GM04504 (cell line): ENCODE data around the gene BANP.
"Not testable (repeated sequence)": the region's sequence is repeated elsewhere in the genome, so short reads cannot be mapped to it uniquely, and the experiment has no call there.

Experiments used
- DNase-seq: peaks from one replicate; pipeline ENCODE4 v3.0.0-alpha.2; 2012; ENCODE audit warnings: low read depth

BANP gene

DNA sequence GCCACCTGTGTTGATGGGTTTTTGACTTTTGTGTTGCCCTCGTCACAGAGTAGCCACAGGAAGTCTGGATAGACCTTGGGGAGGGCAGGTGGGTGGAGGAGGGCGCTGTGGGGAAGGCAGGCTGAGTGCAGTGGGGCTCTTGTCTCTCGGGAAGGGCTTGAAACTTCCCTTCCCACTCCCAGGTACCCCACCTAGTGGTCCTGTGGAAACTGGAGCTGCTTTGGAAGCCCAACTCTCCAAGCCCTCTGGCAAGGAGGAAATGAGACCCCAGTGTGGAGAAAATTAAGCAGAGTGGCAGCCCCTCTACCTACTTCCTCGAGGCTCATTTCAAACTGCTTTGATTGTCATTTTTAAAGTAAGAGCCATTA is 24.1 kb upstream of the BANP start:
- DNase-seq = no peak

DNA sequence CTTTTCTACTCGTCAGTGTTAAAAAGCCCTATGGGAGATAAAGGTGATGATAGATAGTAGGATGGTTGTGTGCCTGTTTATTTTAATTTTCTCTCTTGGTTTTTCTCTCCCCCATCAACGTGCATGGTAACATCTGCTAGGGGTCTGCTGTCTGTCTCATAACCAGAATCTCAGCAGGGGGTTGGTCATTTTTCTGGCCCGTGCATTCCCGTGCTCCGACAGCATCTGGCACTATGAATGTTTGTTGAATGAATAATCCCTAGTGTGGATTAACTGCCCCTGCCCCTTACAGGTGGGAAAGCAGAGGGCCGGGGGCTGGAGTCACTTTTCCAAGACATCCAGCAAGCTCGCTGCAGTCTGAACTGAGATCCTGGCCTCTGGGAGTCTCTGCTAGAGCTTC is 21.2 kb upstream of the BANP start:
- DNase-seq = no peak

DNA sequence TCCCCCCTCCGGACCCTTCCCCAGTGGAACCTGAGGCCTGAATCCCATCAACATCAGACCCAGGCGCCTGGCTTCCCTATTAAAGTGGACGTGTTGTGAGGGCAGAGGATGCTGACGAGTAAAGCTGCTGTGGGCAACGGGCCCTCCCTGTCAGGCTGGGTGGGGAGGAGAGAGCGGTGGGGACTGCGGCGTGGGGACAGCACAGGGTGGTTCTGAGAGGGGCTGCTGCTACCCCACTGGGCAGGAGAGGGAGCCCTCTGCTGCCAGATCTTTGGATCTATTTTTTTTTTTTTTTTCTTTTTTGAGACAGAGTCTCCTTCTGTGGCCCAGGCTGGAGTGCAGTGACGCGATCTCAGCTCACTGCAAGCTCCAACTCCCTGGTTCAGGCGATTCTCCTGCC is 20.8 kb upstream of the BANP start:
- DNase-seq = no peak

- no peak for DNase-seq
Measured at GRCh38 chr16:87931504-87931903, 19.7 kb upstream of the BANP start.

DNA sequence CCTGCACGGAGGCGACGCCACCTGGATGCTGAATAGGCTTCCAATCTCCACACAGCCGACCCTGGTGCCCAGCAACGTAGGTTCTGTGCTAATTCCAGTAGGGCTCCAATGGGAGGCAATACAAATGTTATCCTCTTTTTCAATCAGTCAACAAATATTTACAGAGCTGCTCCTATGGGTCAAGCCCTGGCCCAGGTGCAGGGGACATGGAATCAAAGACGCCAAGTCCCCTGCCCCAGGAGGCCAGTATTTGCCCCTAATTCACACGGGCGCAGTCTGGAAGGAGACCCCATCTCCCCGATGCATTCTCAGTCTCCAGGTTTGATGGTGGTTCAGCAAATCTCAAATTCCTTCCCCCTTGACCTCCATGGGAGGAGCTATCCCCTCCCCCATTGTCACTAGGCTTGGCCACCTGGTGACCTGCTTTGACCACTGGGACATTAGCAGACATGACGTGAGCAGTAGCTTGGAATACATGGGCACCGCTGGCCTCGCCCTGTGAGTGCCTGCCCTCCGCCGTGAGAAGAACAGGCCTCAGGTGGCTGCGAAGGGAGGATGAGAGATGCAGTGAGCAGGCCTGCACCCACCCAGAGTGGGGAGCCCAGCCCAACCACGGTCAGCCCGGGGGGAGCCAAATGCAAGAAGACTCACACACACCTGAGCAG is 18.6 kb upstream of the BANP start:
- not testable (repeated sequence) for DNase-seq

- DNase-seq = no peak
Measured at GRCh38 chr16:87933140-87933495, 18.1 kb upstream of the BANP start.

- not testable (repeated sequence) for DNase-seq
Measured at GRCh38 chr16:87934752-87935425, 16.3 kb upstream of the BANP start.

GRCh38 chr16:87936016-87936374 is 15.2 kb upstream of the BANP start:
- not testable (repeated sequence) for DNase-seq

DNA sequence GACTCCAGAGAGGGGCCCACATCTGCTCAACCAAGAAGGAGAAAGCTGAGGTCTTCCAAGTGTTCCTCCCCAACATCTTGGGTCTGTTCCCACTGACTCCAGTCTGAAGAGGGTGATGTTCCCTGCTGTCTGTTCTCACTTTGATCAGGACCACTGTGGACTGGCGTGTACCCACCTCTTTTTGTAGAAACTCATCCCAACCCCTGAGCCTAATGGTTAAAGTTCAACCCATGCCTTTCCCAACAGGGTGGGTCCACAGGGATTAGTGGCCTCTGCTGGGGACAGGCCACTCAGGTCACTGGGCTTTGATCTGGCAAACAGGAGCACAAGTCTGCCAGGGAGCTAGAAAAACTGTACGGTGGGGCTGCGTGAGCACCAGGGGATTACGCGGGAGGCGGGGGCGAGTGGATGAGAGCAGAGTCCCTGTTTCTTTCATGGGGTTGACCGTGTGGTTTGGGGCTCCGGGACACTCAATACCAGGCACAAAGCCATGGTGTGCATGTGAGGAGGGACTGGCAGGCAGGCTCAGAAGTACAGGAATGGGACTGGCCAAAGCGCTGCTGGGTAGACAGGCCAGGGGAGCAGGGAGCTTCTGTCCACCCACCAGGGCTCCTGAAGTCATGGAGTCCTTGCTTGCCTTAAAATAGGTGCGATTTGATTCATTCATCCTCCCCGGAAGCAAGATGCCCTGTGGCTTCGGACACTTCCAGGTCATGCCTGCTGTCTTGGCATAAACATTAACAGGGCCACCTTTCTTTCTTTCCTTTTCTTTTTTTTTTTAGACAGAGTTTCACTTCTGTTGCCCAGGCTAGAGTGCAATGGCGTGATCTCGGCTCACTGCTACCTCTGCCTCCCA is 14.6 kb upstream of the BANP start, which contains the start of gene CA5A:
CA5A (minus strand) TSS at position 155 of the 856 bp plus-strand sequence; CDS start at position 76, 79 bp downstream.
- no peak for DNase-seq

DNA sequence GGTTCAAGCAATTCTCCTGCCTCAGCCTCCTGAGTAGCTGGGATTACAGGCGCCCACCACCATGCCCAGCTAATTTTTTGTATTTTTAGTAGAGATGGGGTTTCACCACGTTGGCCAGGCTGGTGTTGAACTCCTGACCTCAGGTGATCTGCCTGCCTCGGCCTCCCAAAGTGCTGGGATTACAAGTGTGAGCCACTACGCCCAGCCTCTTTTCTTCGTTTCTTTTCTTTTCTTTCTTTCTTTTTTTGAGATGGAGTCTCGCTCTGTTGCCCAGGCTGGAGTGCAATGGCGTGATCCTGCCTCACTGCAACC is 14.0 kb upstream of the BANP start:
- DNase-seq = not testable (repeated sequence)

DNA sequence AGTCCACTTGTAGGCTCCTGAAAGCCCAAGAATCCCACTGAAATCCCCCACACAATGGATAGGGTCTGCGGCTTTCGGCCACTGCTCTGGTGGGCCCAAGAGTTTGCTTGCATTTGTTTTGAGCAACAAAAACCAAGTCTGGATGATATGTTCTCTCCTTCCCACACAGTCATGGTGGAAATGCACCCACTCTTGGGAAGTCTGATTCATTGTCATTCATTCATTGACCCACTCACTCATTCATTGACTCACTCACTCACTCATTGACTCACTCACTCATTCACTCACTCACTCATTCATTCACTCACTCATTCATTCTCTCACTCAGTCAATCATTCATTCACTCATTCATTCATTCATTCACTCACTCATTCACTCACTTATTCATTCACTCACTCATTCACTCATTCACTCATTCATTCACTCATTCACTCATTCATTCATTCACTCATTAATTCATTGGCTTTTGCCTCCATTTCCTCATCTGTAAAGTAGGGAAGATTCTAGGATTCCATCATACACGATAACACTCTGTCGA is 12.8 kb upstream of the BANP start:
- DNase-seq = no peak

DNA sequence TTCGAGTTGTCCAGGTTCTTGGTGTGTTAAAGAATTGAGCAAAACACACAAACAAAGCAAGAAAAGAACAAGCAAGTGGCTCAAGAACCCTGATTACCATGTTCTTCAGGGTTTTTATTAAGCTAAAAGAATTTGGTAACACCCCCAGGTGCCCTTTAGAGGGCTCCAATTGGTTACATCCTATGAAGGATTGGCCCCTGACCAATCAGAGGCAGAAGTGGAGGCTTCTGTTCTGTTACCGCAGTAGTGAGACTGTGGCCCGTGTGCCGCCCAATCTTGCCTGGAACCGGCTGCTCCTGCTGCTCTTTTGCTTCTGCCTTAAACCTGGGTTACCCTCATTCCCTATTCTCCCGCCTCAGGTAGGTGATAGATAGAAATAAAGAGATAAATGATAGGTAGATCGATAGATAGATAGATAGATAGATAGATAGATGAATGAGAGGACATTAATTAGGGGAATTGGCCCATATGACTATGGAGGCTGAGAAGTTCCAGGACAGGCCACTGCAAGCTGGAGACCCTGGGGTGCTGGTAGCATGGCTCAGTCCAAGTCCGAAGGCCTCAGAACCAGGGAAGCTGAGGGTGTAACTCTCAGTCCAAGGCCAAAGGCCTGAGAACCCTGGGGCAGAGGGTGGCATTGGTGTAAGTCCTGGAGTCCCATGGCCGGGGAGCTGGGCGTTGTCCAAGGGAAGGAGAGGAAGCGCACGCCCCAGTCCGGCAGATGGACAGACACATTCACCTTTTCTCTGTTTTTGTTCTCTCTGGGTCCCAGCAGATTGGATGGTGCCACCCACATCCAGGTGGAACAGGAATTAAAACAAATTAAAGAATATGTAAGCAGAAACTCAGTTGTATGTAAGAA is 11.4 kb upstream of the BANP start:
- no peak for DNase-seq

DNA sequence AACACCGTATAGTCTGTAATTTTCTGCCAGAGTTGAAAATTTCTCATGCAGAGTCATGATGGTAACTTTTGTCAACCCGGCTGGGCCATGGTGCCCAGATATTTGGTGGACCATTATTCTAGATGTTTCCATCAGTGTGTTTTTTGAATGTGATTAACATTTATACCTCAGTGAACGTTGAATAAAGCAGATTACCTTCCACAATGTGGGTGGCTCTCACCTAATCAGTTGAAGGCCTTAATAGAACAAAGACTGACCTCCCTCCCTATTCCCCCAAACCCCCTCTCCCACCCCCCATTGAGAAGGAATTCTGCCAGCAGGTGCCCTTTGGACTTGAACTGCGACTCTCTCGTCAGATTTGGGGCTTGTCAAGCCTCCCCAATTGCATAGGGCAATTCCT is 8.6 kb upstream of the BANP start:
- no peak for DNase-seq

- DNase-seq = no peak
Measured at GRCh38 chr16:87945351-87946042, 5.7 kb upstream of the BANP start.

DNA sequence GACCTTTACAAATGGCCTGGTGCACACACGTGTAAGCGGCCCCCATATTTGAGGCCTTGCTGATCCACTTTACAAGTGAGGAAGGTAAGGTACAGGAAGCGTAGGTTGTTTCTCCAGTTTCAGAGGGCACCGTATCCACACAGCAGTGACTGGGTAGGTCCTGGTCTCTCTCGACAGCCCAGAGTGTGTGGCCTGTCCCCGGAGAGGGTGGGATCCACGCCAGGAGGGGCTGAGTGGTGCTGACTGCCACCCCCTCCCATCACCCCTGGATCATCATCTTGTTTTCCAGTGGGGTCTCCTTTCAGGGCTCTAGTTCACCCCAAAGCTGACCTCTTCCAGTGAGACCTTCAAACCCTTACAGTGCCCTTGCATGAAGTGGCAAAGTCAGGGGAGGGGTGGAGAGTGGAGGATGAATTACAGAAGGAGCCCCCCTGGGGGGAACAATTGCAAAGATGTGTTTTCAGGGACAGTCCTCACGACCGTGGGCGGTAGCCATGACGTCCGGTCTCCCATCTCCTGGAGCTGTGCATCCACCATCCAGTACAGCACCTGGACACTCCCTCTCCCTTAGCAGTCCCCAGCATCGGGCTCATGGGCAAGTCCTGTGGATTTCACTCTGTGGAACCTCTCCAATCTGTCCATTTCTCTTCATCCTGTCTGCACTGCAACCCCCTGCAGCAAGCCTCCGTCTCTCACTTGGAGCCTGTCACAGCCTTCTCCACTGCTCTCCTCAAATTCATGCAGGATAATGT is 4.5 kb upstream of the BANP start:
- DNase-seq = no peak

GRCh38 chr16:87947356-87948118 is 3.7 kb upstream of the BANP start:
- DNase-seq = no peak

DNA sequence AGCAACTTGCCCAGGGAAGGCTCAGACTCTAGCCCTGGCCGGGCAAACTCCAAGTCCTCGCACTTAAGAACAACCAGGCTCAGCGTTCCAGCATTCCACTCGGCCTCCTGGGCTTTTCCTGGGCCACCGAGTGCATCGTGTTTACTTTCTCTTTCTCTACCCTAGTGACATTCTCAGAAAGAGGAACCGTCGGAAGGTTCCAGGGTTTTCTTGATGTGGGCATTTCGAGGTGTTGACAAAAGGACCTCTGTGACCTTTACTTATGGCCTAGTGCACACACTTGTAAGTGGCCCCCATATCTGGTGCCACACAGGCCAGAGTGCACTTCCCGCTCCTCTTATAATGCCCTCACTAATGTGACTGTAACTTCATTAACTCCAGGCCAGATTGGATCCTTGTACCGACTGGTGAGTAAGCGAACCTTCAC is 3.1 kb upstream of the BANP start:
- no peak for DNase-seq

DNA sequence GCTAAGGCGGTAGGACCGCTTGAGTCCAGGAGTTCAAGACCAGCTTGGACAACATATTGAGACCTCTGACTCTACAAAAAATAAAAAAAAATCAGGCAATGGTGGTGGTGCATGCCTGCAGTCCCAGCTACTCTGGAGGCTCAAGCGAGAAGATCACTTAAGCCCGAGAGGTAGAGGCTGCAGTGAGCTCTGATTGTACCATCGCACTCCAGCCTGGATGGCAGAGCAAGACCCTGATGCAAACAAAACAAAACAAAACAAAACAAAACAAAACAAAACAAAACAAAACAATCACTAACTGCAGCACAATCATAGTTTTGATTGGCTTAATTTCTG is 2.5 kb upstream of the BANP start:
- no peak for DNase-seq

DNA sequence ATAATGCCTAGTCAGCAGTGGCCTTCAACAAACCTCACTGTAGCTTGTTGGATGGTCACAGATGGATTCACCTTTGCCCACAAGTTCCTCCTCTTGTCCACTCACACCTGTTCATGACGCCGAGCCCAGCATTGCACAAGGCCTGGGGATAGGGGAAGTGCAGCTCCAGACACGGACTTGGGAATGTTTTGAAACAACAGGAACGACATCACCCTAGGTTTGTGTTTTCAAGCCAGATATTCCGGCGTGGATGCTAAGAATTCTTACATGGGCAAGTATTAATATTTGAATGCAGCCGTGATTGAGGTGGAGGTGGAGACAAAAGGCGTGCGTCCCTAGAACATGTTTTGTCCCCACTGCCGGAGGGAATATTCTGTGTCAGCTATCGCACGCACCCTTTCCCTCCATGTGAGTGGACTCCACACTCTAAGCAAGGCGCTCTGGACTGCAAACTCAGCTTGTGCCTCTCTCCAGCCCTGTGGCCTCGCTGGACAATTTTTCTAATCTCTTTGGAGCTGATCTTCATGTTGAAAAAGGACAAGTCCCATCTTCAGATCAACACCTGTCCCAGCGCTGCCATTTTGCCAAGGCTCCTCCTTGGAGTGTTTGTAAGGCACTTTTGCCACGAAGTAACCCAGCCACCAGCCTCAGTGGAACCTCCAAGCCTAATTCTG is 2.0 kb upstream of the BANP start:
- DNase-seq = no peak
